ENCODE data around the gene EIF4G2.

Gene EIF4G2

GRCh38 chr11:10846660-10847059 lies 37.9 kb upstream of the EIF4G2 start:
- no peak overlapping the region for H3K27ac ChIP-seq (ENCODE audit: low read depth, low read length)
- no peaks in the 10 kb centered on the region for H3K4me1 ChIP-seq (ENCODE audit: control insufficient read depth, low read length)
- H4K20me1 ChIP-seq (ENCODE audit: control insufficient read depth, insufficient read depth, low read depth, low read length), result no peaks in the 10 kb centered on the region
- peaks cover 10% of the 10 kb centered on the region for H3K36me3 ChIP-seq (ENCODE audit: control insufficient read depth, low read length)
- no peaks in the 10 kb centered on the region for H3K79me2 ChIP-seq (ENCODE audit: control insufficient read depth, low read length)
- no peak overlapping the region for H3K4me3 ChIP-seq (ENCODE audit: low read length)
- H3K9me2 ChIP-seq (replicated peaks; ENCODE audit: control insufficient read depth, low read length), result no peaks in the 10 kb centered on the region
- no peaks in the 10 kb centered on the region for H3F3A ChIP-seq (ENCODE audit: control insufficient read depth, insufficient read depth)
- TF ChIP-seq EZH2phosphoT487 (IDR thresholded peaks at IDR 0.05; ENCODE audit: borderline replicate concordance, low read length), result no peak
- TF ChIP-seq CTCF (IDR thresholded peaks at IDR 0.05; ENCODE audit: low read depth, low read length, poor library complexity, severe bottlenecking), result no peak
- H3K27me3 ChIP-seq (ENCODE audit: control insufficient read depth, low read length), result no peaks in the 10 kb centered on the region
- no peak overlapping the region for H3K4me2 ChIP-seq (ENCODE audit: low read length)
- H3K9me3 ChIP-seq (ENCODE audit: control insufficient read depth, insufficient read depth, low read length), result no peaks in the 10 kb centered on the region

DNA sequence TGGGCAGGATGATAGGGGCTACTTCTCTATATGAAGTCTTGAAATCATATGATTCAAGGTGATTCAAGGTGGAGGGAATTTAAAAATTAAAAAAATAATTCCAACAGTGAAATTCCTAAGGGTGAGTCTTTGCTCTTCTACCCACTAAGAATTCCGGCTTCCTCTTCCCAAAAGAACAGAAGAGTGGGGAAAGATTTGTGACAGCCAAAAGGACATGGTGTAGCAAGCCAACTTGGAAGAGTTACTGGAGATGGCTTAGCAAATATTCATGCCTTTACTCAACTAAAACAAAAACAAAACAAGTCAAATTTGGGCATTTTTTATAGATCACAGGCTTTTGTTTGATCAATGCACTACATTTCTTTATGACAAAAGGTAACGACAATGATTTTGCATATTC lies 36.9 kb upstream of the EIF4G2 start:
- Histone ChIP-seq H3K36me3 (ENCODE audit: control insufficient read depth, low read length) (peaks cover 4% of the 10 kb centered on the region; the same call in 1 of the 2 replicates), H3K27ac (ENCODE audit: low read depth, low read length) (no peak overlapping the region), H3K9me2 (replicated peaks; ENCODE audit: control insufficient read depth, low read length) (no peaks in the 10 kb centered on the region), H3K27me3 (ENCODE audit: control insufficient read depth, low read length) (no peaks in the 10 kb centered on the region), H3K4me1 (ENCODE audit: control insufficient read depth, low read length) (peaks cover 3% of the 10 kb centered on the region; the same call in 1 of the 2 replicates), H3K9me3 (ENCODE audit: control insufficient read depth, insufficient read depth, low read length) (no peaks in the 10 kb centered on the region), H3K4me2 (ENCODE audit: low read length) (no peak overlapping the region), H3K79me2 (ENCODE audit: control insufficient read depth, low read length) (no peaks in the 10 kb centered on the region), H4K20me1 (ENCODE audit: control insufficient read depth, insufficient read depth, low read depth, low read length) (no peaks in the 10 kb centered on the region), H3K4me3 (ENCODE audit: low read length) (no peak overlapping the region), H3F3A (ENCODE audit: control insufficient read depth, insufficient read depth) (no peaks in the 10 kb centered on the region)
- TF ChIP-seq CTCF (IDR thresholded peaks at IDR 0.05; ENCODE audit: low read depth, low read length, poor library complexity, severe bottlenecking), result no peak
- no peak for TF ChIP-seq EZH2phosphoT487 (IDR thresholded peaks at IDR 0.05; ENCODE audit: borderline replicate concordance, low read length)

GRCh38 chr11:10844796-10845195 lies 36.1 kb upstream of the EIF4G2 start:
- H3K9me2 ChIP-seq (replicated peaks; ENCODE audit: control insufficient read depth, low read length), result no peaks in the 10 kb centered on the region
- no peak overlapping the region for H3K27ac ChIP-seq (ENCODE audit: low read depth, low read length)
- H4K20me1 ChIP-seq (ENCODE audit: control insufficient read depth, insufficient read depth, low read depth, low read length), result no peaks in the 10 kb centered on the region
- TF ChIP-seq EZH2phosphoT487 (IDR thresholded peaks at IDR 0.05; ENCODE audit: borderline replicate concordance, low read length) (no peak), CTCF (IDR thresholded peaks at IDR 0.05; ENCODE audit: low read depth, low read length, poor library complexity, severe bottlenecking) (no peak)
- no peaks in the 10 kb centered on the region for H3K9me3 ChIP-seq (ENCODE audit: control insufficient read depth, insufficient read depth, low read length)
- no peak overlapping the region for H3K4me2 ChIP-seq (ENCODE audit: low read length)
- no peaks in the 10 kb centered on the region for H3F3A ChIP-seq (ENCODE audit: control insufficient read depth, insufficient read depth)
- H3K27me3 ChIP-seq (ENCODE audit: control insufficient read depth, low read length), result no peaks in the 10 kb centered on the region
- H3K79me2 ChIP-seq (ENCODE audit: control insufficient read depth, low read length), result no peaks in the 10 kb centered on the region
- peaks cover 1% of the 10 kb centered on the region; the same call in 1 of the 2 replicates for H3K36me3 ChIP-seq (ENCODE audit: control insufficient read depth, low read length)
- peaks cover 3% of the 10 kb centered on the region; the same call in 1 of the 2 replicates for H3K4me1 ChIP-seq (ENCODE audit: control insufficient read depth, low read length)
- H3K4me3 ChIP-seq (ENCODE audit: low read length), result no peak overlapping the region
